ENCODE measurements around the gene PYGO2.
"Not testable (repeated sequence)": the region's sequence is repeated elsewhere in the genome, so short reads cannot be mapped to it uniquely, and the experiment has no call there.

PYGO2 gene

GRCh38 chr1:154999571-155000410, 38.2 kb upstream of the PYGO2 start:
- no peak for DNase-seq

DNA sequence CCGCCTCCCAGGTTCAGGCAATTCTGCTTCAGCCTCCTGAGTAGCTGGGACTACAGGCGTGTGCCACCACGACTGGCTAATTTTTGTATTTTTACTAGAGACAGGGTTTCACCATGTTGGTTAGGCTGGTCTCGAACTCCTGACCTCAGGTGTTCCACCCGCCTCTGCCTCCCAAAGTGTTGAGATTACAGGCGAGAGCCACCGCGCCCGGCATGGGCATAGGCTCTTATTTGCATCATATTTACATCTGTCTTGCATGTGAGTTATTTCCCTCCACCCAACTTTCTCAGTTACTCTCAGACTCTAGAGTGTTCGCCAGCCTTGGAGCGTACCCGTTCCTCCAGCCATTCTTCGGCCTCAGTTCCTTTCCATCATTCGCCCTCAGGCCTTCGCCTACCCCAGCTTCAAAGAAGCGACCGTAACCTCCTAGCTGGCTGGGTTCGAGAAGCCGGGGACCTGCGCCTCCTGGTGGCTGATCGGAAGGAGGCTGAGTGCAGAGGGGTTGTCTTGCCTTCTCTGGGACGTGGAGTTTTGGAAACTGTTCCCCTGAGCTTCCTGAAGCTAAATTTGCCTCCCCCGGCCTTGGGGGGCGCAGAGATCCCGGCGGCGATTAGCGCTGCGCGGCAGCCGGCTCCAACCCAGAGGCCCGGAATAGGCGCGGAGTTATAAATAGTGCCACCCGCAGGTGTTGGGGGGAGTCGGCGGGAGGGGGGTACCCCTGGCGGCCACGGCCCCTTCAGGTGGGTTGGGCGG, 37.4 kb upstream of the PYGO2 start:
- DNase-seq: peak; percentile 72

- DNase-seq: no peak
Observed at GRCh38 chr1:154998201-154998780, 36.7 kb upstream of the PYGO2 start.

GRCh38 chr1:154996966-154997701, 35.6 kb upstream of the PYGO2 start:
- DNase-seq: no peak

- DNase-seq: not testable (repeated sequence)
Observed at GRCh38 chr1:154995301-154995983, 33.9 kb upstream of the PYGO2 start.

DNA sequence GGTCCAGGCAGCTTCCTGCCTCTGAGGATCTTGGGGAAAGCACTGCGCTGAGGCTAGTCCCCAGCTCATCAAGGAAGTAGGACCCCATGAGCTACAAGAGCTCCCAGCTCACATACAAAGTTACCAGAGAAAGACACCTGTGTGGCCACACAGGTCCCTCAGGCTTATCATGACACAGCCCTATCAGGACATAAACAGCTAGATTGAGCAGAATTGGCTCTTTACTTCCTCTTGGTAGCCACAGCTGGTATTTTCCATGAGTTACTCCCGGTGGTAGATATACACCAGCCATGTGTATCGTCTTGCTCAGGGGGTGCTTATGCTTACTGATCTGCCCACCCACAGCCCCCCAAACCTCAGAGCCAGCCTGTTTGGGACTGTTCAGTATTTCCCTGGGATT, 33.0 kb upstream of the PYGO2 start:
- no peak for DNase-seq

DNA sequence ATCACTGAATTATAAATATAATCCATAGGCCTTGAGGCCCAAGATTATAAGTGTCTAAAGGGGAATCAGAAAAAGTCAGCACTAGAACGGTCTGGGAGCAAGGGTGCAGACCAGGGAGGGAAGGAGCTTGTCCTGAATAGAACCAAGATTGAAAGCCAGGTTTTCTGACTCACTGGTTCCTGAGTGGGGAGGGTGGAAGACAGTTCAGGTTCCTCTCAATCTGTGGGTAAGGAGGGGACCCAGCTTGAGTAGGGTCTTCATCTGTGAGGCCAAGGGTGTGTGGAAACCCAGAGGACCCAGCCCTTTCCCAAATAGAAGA, 32.6 kb upstream of the PYGO2 start:
- DNase-seq: no peak

DNA sequence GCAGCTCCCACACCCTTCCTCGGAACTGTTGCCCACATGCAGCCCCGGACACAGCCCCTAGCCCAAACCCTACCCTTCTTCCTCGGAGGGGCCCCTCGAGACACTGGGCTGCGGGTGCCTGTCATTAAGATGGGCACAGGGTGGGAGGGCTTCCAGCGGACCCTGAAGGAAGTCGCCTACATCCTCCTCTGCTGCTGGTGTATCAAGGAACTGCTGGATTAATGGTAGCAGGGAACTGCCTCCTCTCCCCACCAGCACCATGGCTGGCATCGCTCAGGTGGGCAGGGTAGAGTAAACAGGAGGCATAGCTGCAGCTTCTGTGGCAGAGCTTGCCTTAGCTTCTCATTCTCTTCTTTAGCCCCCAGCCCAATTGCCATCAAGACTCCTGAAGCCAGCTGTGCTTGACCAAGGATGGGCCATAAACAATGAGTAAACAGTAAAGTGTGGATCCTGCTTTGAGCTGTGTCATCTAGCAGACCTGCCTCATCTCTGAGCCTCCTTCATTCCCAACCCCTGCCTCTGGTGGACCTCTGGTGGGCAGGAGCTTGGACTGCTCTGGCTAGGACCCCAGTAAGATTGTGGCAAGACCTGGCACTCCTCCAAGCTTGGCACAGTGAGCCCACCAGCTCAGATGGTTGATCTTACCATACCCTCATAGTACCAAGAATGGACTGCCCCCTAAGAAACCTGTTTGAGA, 32.1 kb upstream of the PYGO2 start, which contains the start of gene LENEP:
LENEP (plus strand) TSS at position 15 of the 697 bp plus-strand sequence; CDS start at position 37, 22 bp downstream.
- DNase-seq: no peak

DNA sequence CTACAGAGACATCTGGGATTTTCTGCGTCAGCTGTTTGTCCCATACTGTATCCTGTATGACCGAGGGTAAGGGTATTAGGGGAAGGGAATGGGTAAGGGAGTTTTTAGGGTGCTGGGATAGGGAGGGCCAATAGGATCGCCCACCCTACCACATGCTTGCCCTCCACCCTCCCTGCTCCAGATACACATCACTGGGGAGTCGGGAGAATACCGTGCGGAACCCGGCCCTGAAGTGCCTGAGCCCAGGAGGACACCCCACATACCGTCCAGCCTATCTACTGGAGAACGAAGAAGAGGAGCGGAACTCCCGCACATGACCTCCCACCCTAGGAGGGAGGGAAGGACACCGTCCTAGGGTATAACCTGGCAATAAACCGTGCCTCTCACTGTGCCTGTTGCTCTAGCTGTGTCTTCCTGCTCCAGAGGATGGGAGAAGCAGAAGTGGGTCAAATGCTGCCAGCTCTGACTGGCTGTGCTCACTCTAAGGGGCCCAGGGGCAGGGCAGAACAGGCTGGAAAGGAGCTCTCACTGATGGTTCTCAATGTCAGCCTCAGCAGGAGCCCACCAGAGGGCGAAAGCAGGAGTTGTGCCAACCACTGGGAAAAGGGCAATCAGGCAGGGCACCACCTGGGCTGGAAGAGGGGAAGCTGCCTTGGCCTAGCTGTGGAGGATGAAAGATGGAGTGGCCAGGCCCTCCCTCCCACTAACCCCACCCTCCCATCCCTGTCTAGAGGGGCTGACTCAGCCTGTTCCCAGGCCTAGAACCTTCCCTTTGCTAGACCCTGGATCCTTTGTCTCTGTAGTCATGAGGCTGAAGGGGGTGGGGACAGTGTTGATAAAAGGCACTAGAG, 31.4 kb upstream of the PYGO2 start:
- no peak for DNase-seq

DNA sequence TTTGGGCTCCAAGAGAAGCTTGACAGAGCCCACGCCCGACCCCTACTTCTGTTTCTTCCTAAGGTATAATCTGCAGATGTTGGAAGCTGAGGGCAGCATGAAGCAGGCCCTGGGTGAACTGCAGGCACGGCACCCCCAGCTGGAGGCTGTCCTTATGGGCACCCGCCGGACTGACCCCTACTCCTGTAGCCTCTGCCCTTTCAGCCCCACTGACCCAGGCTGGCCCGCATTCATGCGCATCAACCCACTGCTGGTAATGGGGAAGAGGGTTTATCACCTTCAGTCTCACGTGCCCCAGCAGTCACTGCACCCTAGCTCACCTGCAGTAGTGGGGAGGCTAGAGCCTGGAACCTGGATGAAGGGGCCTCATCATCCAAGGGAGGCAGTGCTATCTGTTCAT, 28.7 kb upstream of the PYGO2 start:
- no peak for DNase-seq

GRCh38 chr1:154989195-154989860, 27.7 kb upstream of the PYGO2 start:
- DNase-seq: no peak

DNA sequence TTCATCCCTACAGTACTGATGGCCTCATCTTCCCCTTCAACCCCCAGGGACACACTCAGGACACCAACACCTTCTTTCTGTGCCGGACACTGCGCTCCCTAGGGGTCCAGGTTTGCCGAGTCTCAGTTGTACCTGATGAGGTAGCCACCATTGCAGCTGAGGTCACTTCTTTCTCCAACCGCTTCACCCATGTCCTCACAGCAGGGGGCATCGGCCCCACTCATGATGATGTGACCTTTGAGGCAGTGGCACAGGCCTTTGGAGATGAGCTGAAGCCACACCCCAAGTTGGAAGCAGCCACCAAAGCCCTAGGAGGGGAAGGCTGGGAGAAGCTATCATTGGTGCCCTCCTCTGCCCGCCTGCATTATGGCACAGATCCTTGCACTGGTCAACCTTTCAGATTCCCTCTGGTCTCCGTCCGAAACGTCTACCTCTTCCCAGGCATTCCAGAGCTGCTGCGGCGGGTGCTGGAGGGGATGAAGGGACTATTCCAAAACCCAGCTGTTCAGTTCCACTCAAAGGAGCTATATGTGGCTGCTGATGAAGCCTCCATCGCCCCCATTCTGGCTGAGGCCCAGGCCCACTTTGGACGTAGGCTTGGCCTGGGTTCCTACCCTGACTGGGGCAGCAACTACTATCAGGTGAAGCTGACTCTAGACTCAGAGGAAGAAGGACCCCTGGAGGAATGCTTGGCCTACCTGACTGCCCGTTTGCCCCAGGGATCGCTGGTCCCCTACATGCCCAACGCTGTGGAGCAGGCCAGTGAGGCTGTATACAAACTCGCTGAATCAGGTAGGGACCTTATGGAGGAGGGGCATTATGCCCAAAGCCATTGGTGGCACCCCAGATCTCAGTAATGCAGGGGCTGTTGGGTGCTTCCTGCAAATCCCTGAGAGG, 26.7 kb upstream of the PYGO2 start:
- no peak for DNase-seq

DNA sequence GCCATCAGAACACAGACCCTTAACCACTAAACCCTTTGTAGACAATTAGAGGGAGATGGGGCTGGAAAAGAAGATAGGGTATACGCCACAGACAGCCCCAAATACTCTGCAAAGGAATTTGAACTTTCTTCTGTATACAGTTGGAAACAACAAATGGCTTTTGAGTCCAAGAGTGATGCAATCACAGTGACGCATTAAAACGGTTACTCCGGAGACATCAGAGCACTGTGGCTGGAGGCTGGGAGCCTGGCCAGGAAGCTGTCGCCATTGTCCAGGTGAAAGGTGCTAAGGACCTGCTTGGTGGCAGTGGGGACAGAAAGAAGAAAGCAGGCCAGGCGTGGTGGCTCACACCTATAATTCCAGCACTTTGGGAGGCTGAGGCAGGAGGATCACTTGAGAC, 25.7 kb upstream of the PYGO2 start:
- DNase-seq: no peak

- DNase-seq: not testable (repeated sequence)
Observed at GRCh38 chr1:154986736-154987135, 25.2 kb upstream of the PYGO2 start.

DNA sequence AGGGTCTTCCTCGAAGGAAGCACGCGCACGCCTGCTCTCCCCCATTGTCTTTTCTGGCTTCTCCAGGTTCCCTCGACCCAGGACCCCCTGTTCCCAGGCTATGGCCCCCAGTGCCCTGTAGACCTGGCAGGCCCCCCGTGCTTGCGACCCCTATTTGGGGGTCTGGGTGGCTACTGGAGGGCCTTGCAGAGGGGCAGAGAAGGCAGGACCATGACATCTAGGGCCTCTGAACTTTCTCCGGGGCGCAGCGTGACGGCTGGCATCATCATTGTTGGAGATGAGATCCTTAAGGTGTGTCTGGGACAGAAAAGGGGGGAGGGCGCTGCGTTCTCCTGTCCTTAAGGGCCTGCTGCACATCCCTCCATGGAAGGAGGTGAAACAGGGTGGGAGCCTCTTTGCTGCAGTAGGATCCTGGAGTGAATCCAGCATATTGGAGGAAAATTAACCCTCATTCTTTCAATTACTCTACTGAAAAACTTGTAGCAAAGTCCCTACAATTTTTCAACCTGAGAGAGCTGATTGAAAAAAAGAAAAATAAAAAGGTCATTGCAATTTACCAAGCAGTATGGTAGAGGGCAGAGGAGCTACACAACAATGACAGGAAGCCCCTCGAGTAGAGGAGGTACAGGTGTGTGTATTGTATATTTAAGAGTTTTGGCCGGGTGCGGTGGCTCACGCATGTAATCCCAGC, 22.3 kb upstream of the PYGO2 start:
- DNase-seq: no peak

DNA sequence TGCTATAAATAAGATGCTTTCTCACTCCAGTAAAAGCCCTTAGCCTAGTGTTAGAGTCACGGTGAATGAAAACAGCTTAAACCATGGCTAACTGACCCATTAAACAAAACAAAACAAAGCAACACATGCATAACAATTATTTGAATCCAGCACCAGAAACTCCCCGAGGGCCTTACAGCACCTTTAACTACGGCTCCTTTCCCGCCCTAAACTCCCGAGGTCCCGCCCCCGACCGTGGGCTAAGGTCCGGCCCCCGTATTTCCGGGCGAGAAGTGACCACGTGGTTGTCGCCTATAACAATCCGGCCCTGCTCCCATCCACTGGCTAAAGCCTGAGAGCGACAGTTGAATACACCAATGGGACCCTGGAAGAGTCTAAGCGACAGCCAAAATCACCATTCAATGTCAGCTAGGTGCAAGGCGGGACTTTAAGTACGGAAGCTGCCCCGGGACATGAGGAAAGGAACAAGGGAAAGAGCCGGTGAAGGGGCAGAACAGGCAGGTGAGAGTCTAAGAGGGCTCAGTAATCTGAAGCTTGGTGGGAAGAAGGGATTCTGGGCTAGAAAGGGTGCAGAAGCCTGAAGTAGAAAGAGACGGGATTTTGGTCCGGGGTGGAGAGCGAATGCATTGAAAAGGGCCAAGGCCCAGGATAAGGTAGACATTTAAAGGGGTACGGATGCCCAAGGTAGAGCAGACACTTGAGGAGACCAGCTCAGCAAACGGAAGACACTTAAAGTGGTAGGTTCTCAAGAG, 21.5 kb upstream of the PYGO2 start, which contains the start of gene FLAD1:
FLAD1 (plus strand) TSS at position 448 of the 752 bp plus-strand sequence. CDS start 351 bp downstream, outside the sequence.
- DNase-seq: peak; percentile 96

DNA sequence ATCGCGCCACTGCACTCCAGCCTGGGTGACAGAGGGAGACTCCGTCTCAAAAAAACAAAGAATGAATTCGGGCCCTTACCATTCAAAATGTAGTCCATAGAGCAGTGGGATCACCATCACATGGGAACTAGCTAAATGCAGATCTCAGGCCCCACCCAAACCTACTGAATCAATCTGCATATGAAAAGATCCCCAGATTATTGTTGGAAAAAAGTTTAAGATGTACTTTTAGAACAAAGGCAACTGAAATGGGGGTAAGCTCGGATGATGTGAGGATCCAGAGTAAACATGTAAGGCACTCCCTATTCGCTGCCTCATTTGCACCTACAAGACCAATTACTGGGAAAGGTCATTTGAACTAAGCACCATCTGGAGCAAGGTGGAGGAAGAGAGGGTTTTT, 20.8 kb upstream of the PYGO2 start:
- no peak for DNase-seq

- no peak for DNase-seq
Observed at GRCh38 chr1:154978360-154978759, 16.8 kb upstream of the PYGO2 start.
